LHCN-M2 (cell line): ENCODE data around the gene ZAP70. TPM values are rescaled to one million over a fixed set of nuclear protein-coding genes. Genes with fewer than 3 reads are reported as not detected.

Source experiments
- DNase-seq: peaks from one replicate; pipeline ENCODE4 v3.0.0-alpha.2; 2012; ENCODE audit warnings: low read depth
- total RNA-seq: library from RNA; depleted of rRNA; stranded (reverse); fragments of >200 nt; gene quantifications from 2 replicates; pipeline ENCODE4 v1.2.3, GENCODE V29; 2014; rRNA removed

ZAP70 gene
- total RNA-seq, 1 experiment from 2014 or later = 0.40 TPM

GRCh38 chr2:97775074-97775473 lies 61.7 kb downstream of the ZAP70 start:
- DNase-seq = no peak

- no peak for DNase-seq
These were observed 65.8 kb downstream of the ZAP70 start for GRCh38 chr2:97779141-97779540.

- no peak for DNase-seq
These were observed 68.6 kb downstream of the ZAP70 start for GRCh38 chr2:97781981-97782380.

DNA sequence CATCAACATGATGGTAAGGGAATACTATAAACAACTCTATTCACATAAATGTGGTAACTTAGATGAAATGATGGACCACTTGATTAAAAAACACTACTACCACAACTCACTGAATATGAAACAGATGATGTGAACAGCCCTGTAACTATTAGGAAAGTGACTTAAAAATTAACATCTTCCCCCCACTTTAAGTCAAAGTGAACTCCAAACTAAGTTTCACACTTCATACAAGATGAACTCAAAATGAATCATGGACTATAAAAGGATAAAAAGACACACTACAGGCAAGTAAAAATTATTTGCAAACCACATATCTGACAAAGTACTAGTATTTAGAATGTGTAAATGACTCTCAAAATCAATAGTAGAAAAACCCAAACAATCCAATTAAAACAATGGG lies 71.6 kb downstream of the ZAP70 start:
- no peak for DNase-seq

DNA sequence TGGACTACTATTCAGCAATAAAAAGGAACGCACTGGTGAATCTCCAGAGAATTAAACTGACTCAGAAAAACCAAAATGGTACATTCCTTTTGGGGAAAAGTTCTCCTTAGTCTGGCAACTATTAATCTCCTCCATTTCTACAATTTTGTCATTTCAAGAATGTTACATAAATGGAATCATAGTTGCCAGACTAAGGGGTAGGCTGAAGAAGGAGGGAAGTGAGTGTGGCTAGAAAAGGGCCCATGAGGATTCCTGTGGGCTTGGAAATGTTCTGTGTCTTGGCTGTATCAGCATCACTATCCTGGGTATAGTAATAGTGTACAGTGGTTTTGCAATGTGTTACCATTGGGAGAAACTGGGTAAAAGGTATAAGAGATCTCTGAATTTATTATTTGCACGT lies 72.4 kb downstream of the ZAP70 start:
- DNase-seq = no peak

DNA sequence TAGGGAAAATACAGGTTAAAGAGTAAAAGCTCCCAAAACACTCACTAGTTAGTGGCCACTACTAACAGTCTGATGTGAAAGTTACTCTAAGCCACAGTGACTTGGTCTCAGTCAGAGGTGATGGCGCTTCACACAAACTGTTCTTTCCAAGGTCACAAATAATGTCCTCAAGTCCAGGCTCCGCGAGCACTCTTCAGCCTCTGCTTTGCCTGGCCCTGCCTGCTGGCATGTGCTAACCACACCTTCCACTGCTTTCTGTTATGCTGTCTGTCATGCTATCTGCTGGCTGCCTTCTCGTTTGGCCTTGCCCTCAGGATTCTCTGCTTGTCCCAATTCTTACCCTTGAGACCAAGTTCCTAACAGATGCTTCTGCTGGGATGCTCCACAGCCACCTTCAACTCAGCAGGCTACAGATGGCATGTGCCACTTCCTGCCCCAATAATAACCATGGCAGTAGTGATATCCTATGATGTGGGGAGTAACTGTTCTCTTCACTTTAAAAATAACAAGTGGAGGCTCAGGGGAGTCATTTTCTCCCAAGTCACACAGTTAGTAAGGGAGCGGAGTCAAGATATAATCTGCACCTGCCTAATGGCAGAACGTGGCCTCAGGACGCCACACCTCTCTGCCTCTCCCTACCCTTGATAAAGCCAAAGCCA lies 75.7 kb downstream of the ZAP70 start:
- DNase-seq = no peak

Other genes starting within 250 kb of the ZAP70 start
- 18.7 and 19.8 TPM in 2 replicates for gene ANKRD36B, start 123.7 kb upstream of the ZAP70 start, total RNA-seq
- gene COX5B, start 67.5 kb upstream of the ZAP70 start, total RNA-seq = 219 and 247 TPM in 2 replicates
- 74.0 and 76.6 TPM in 2 replicates for gene ACTR1B, start 49.5 kb upstream of the ZAP70 start, total RNA-seq
- 0.80 and 0.83 TPM in 2 replicates for gene C2orf92, start 43.9 kb upstream of the ZAP70 start, total RNA-seq